ENCODE results near the gene CCHCR1. TPM values are rescaled to one million over a fixed set of nuclear protein-coding genes. Genes with fewer than 3 reads are reported as not detected.
A peak's percentile ranks its signal among the peaks of the same experiment; 100 is the strongest.
"Not testable (repeated sequence)": the region's sequence is repeated elsewhere in the genome, so short reads cannot be mapped to it uniquely, and the experiment has no call there.

Gene CCHCR1
- total RNA-seq, 1 donor from 2014 or later = 48.6 TPM

DNA sequence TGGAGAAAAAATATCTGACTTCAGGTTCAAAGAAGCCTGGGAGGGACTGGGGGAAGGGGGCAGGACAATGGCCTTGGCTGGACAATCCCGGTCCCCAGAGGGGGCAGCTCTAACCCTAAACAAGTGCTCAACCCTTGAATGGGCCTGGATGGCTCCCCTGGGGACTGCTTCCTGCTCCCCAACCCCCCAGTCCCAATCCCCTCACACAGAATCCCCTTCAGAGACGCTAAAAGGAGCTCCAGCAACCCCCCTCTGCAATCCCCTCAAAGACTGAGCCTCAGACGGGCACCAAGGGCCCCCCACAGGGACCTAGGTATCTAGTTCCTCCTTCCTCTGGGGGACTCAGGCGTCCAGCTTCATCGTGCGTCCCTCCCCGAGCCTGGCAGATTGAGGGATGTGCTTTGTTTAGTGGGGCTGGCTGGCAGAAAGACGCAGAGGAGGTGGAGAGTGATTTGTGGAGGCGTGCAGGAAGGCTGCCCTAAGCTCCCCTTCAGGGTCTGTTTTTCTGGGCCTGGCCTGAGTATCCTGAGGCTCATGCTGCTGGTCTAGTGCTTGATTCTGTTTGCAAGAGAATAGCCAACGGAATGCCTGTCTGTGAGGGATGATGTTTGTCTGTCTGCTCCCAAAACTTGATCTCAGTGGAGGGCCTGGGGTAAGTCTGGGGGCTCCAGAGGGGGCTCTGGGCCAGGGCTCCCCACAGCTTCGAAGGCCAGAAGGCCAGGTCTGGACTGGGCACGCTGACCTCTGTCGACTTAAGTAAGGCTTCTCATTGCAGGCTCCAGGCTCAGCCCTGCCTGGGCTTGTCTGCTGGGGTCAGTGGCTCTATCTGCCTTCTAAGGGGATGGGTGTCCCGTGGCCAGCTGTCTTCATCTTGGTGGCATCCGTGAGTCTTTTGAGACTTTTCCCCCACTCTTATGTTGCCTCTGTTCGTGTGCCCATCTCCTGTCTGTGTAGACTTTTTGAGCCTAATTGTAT is 14.6 kb upstream of the CCHCR1 start:
- no peaks in the 10 kb centered on the region for H3K9me3 Mint-ChIP-seq
- peaks cover 4% of the 10 kb centered on the region for H3K27me3 Mint-ChIP-seq (ENCODE audit: low read depth)
- H3K4me3 Mint-ChIP-seq = no peak overlapping the region
- TF ChIP-seq, protein P1, sequence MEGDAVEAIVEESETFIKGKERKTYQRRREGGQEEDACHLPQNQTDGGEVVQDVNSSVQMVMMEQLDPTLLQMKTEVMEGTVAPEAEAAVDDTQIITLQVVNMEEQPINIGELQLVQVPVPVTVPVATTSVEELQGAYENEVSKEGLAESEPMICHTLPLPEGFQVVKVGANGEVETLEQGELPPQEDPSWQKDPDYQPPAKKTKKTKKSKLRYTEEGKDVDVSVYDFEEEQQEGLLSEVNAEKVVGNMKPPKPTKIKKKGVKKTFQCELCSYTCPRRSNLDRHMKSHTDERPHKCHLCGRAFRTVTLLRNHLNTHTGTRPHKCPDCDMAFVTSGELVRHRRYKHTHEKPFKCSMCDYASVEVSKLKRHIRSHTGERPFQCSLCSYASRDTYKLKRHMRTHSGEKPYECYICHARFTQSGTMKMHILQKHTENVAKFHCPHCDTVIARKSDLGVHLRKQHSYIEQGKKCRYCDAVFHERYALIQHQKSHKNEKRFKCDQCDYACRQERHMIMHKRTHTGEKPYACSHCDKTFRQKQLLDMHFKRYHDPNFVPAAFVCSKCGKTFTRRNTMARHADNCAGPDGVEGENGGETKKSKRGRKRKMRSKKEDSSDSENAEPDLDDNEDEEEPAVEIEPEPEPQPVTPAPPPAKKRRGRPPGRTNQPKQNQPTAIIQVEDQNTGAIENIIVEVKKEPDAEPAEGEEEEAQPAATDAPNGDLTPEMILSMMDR (conservative IDR thresholded peaks at IDR 0.05) = no peak
- no peak overlapping the region for H3K27ac Mint-ChIP-seq (ENCODE audit: unreplicated experiment)
- peaks cover 22% of the 10 kb centered on the region for H3K4me1 Mint-ChIP-seq
- DNase-seq (ENCODE audit: low read depth, low spot score) = no peak
- H3K36me3 Mint-ChIP-seq (ENCODE audit: low read depth) = no peaks in the 10 kb centered on the region

DNA sequence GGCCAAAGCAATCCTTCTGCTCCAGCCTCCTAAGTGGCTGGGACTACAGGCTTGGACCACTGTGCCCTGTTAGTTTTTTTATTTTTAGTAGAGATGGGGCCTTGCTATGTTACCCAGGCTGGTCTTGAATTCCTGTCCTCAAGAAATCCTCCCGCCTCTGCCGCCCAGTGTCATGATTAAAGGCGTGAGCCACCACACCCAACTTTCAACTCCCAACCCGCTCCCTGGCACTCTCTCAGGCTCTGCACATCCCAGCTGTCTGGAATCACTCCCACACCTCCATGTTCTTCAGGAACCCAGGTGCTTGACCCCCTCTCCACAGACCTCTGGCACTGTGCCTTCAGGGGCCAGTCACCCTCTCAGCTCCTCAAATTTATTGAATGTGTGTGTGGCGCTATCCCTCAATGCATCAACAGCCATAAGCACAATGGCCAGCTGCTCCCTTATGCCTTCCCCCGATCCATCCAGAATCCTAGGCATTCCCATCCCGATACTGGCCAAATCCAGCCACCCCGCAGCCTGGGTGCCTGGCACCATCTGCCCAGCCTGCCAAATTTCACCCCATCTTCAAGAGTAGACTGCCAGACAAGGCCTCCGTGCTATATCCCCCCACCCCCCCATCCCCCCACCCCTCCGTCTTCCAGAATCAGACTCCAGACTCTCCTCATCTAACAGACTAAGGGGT is 13.5 kb upstream of the CCHCR1 start:
- peak overlapping the region; percentile 83 for H3K27ac Mint-ChIP-seq (ENCODE audit: unreplicated experiment)

DNA sequence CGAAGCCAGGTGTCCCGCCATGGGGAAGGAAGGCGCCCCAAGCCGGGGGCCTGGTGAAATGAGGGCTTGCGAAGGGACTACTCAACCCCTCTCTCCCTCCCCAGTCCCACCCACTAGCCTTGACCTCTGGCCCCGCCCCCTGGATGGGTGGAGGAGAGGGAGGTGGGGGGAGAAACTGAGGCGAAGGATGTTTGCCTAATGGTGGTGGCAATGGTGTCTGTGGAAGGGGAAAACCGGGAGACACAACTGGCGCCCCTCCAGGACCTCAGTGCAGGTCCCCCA is 12.9 kb upstream of the CCHCR1 start, which contains the start of gene POU5F1:
Gene POU5F1 (minus strand): TSS at position 83 of the 282 bp plus-strand sequence. CDS start 62 bp downstream, at position 21.
- H3K36me3 Mint-ChIP-seq (ENCODE audit: low read depth) = no peaks in the 10 kb centered on the region
- DNase-seq (ENCODE audit: low read depth, low spot score) = no peak
- peaks cover 22% of the 10 kb centered on the region for H3K4me1 Mint-ChIP-seq
- H3K27me3 Mint-ChIP-seq (ENCODE audit: low read depth) = peaks cover 4% of the 10 kb centered on the region
- H3K9me3 Mint-ChIP-seq = no peaks in the 10 kb centered on the region
- H3K27ac Mint-ChIP-seq (ENCODE audit: unreplicated experiment) = peak within 1 kb of the TSS; percentile 83
- TF ChIP-seq, protein P1 (conservative IDR thresholded peaks at IDR 0.05) = no peak
- no peak within 1 kb of the TSS for H3K4me3 Mint-ChIP-seq

More for the DNA sequence above, 13.5 kb upstream of the CCHCR1 start:
- H3K4me1 Mint-ChIP-seq = peaks cover 22% of the 10 kb centered on the region
- no peak overlapping the region for H3K4me3 Mint-ChIP-seq
- no peaks in the 10 kb centered on the region for H3K9me3 Mint-ChIP-seq
- DNase-seq (ENCODE audit: low read depth, low spot score) = no peak
- H3K27me3 Mint-ChIP-seq (ENCODE audit: low read depth) = peaks cover 4% of the 10 kb centered on the region
- H3K36me3 Mint-ChIP-seq (ENCODE audit: low read depth) = no peaks in the 10 kb centered on the region
- TF ChIP-seq, protein P1 (conservative IDR thresholded peaks at IDR 0.05) = no peak

DNA sequence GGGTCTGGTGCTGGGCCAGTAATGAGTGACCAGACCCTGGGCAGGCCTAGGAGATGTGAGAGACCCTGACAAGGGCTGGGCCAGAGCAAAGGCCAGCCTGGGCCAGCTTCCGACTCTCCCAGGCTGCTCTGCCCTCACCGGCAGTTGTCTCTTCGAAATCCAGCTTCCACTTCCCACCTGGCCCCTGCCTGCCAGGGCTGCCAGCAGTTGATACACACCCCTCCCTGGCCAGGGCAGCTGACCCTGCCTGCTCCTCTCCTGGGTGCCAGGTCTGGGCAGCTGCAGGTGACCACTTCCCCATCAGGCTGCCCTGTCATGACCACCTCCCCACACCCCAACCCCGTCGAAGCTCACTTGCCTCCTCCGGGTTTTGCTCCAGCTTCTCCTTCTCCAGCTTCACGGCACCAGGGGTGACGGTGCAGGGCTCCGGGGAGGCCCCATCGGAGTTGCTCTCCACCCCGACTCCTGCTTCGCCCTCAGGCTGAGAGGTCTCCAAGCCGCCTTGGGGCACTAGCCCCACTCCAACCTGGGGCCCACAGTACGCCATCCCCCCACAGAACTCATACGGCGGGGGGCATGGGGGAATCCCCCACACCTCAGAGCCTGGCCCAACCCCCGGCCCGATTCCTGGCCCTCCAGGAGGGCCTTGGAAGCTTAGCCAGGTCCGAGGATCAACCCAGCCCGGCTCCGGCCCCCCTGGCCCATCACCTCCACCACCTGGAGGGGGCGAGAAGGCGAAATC is 12.4 kb upstream of the CCHCR1 start:
- not testable (repeated sequence) for H3K27ac Mint-ChIP-seq (ENCODE audit: unreplicated experiment); H3K36me3 Mint-ChIP-seq (ENCODE audit: low read depth); H3K4me3 Mint-ChIP-seq; H3K27me3 Mint-ChIP-seq (ENCODE audit: low read depth); DNase-seq (ENCODE audit: low read depth, low spot score); H3K9me3 Mint-ChIP-seq
- H3K4me1 Mint-ChIP-seq = peaks cover 22% of the 10 kb centered on the region

DNA sequence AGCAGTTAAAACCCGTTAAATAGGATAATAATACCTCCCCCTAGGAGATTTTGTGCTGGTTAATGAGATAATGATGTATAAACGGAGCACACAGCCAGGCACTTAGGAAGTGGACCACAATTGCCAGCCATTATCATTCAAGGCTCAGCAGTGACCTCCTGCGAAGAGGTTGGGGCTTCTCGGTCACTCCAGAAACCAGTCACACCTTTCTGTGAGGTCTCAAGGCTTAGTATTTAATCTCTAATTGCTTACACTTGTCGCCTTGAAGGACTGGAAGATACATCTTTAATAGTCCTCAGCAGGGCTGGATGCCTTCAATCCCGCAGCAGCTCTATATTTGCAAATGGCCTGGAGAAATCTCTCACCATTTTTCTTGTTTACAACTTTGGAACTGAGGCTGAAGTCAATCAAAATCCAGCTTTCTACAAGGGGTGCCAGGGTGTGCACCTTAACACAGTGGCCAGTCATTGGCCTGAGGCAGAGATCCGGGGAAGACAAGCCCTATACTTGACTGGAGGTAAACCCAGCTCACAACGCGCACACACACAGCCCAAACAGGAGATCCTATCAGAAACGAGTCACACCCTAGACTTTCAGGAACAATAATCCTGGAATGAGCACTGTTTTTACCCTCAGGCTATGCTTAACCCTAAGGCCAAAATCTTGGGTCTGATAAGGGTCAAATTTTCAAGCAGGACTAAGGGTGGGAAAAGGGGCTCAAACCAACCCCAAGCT is 11.7 kb upstream of the CCHCR1 start:
- H3K4me3 Mint-ChIP-seq = no peak overlapping the region
- TF ChIP-seq, protein P1 (conservative IDR thresholded peaks at IDR 0.05) = no peak
- H3K27ac Mint-ChIP-seq (ENCODE audit: unreplicated experiment) = no peak overlapping the region
- no peaks in the 10 kb centered on the region for H3K9me3 Mint-ChIP-seq
- H3K36me3 Mint-ChIP-seq (ENCODE audit: low read depth) = no peaks in the 10 kb centered on the region
- no peak for DNase-seq (ENCODE audit: low read depth, low spot score)
- peaks cover 22% of the 10 kb centered on the region for H3K4me1 Mint-ChIP-seq
- H3K27me3 Mint-ChIP-seq (ENCODE audit: low read depth) = peaks cover 4% of the 10 kb centered on the region

Data from neural crest cell (in vitro differentiated cells).